Measurements from ENCODE around the gene FILIP1L.

DNA sequence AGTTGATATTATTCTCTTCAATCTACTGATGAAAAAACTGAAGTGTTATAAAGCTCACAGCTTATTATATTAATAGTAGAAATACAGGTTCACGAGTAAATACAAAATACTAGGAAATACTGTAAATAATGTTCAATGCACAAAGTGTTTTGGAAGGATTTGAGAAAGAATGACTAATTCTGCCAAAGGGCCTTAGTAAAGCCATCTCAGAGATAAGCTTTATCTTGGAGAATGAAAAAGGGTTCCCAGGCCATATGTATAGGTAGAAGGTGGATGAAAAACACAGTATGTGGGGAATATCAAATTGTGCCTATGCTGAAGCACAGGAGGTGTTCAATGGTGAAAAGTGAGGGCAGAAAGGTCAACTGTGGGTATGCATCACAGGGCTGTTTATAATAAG lies 173.1 kb downstream of the FILIP1L start:
- TF ChIP-seq CTCF (IDR thresholded peaks at IDR 0.05): no peak
- TF ChIP-seq POLR2A (IDR thresholded peaks at IDR 0.05): no peak

All from stomach (tissue), 4 donors.